LNCaP clone FGC (cell line): ENCODE data around the gene USP19.
A peak's percentile ranks its signal among the peaks of the same experiment; 100 is the strongest.

ENCODE experiments used
- DNase-seq: peaks from one replicate; pipeline ENCODE4 v3.0.0-alpha.2; 2011; ENCODE audit warnings: low read depth
- H3K4me3 ChIP-seq: 2 replicates; pipeline ENCODE4 v1.5.1; 2011; ENCODE audit warnings: mild to moderate bottlenecking, low read depth, low read length, control low read depth
- TF ChIP-seq, protein P1 (sequence below): IDR thresholded peaks from 2 replicates; pipeline ENCODE4 v1.5.1; 2012; ENCODE audit warnings: mild to moderate bottlenecking; ENCODE audit not compliant: control insufficient read depth, insufficient read depth; ENCODE audit errors: extremely low read depth

The USP19 gene

DNA sequence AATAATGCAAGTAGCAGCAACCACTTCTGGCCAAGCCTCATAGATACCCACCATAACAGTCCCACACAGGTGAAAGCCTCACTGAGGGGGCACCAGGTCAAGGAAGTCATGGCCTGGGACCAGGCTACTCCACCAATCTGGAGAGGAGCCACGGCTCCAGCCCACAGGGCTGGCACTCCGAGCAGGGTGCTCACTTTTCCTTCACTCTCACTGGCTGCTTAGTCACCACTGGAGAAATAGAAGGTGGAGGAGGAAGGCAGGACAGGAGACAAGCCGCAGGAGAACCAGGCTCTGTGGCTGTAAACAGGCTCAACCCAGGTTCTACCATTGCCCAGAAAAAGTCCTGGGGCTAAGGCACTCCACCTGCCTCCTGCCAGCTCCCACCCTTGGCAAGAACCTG lies 1.2 kb downstream of the USP19 start:
- DNase-seq: no peak

DNA sequence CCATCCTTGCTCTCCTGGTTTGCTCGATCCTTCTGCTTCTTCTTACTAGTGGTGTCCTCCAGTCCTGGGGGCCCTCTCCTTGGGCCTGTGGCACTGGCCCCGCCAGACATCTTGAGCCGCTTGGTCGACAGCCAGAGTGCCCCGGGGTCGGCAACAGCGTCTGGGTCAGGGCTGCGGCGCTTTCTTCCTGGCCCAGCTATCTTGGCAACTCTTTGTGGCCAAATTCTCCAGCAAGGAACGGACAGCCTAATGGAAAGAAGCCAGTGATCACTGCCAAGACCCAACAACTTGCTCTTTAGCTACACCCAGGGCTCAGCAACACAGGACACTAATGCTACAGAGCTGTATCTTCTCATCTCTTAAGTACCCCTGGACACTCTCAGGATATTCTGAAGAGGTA lies 1.6 kb downstream of the USP19 start:
- no peak for DNase-seq
- TF ChIP-seq, protein P1, sequence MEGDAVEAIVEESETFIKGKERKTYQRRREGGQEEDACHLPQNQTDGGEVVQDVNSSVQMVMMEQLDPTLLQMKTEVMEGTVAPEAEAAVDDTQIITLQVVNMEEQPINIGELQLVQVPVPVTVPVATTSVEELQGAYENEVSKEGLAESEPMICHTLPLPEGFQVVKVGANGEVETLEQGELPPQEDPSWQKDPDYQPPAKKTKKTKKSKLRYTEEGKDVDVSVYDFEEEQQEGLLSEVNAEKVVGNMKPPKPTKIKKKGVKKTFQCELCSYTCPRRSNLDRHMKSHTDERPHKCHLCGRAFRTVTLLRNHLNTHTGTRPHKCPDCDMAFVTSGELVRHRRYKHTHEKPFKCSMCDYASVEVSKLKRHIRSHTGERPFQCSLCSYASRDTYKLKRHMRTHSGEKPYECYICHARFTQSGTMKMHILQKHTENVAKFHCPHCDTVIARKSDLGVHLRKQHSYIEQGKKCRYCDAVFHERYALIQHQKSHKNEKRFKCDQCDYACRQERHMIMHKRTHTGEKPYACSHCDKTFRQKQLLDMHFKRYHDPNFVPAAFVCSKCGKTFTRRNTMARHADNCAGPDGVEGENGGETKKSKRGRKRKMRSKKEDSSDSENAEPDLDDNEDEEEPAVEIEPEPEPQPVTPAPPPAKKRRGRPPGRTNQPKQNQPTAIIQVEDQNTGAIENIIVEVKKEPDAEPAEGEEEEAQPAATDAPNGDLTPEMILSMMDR: no peak
- H3K4me3 ChIP-seq: peak overlapping the region; percentile 91

More for the DNA sequence above, 1.2 kb downstream of the USP19 start:
- TF ChIP-seq, protein P1: no peak
- H3K4me3 ChIP-seq: peak overlapping the region; percentile 91

DNA sequence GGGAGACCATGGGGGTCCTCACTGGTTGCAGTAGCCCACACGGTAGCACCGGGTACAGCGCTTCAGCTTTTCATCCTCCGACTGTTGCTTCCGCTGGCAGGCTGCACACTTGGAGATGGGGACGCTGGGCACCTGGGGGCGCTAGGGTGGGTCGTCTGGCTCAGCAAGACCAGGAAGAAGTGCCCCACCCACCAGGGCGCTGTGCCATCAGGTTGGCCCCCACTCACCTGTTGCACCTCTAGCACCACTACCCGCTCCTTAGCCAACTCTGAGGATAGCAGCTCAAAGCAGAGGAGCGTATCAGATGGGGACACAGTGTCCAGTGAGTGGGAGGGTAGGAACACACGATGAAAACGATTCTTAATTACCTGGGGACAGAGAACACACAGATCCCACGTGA lies 8.4 kb downstream of the USP19 start:
- TF ChIP-seq, protein P1: 0 out of 2 replicates have a peak, but pooled peaks have one; percentile 2
- no peak for DNase-seq
- no peak overlapping the region for H3K4me3 ChIP-seq

DNA sequence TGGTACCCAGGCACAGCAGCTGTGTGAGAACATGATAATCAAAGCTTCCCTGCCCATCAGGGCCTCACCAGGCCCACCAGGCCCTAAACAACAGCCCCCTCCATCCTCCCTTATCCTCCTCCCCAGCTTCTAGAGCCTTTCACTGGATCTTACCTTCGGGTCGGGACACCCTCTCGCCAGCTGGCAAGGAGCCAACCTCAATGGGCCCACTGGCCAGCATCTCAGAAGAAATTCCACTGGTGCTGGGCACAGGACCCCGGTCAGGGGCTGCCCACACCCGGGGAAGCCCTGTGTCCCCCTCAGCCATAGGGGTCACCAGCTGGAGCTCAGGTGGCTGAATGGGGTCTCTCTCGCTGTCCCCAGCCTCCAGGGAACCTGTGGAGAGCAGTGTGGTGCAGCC lies 9.3 kb downstream of the USP19 start:
- no peak for DNase-seq
- no peak overlapping the region for H3K4me3 ChIP-seq
- TF ChIP-seq, protein P1: no peak

DNA sequence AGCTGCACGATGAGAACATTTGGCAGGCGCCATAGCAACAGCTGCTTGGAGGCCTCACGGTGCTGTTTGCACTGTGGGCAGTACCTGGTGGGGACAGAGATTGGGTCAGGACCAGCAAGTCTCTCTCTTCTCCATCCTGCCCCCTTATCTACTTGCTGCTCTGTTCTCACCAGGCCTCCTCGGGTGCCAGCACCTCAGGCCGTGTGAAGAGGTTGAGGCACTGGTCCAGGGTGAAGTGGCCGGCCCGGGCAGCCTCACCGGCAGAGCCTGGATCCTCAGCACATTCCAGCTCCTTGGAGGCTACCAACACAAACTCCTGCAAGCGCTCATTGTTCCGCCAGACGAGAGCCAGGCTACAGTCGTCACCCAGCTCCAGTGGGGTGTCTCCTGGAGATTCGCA lies 9.8 kb downstream of the USP19 start:
- TF ChIP-seq, protein P1: no peak
- no peak for DNase-seq
- no peak overlapping the region for H3K4me3 ChIP-seq

DNA sequence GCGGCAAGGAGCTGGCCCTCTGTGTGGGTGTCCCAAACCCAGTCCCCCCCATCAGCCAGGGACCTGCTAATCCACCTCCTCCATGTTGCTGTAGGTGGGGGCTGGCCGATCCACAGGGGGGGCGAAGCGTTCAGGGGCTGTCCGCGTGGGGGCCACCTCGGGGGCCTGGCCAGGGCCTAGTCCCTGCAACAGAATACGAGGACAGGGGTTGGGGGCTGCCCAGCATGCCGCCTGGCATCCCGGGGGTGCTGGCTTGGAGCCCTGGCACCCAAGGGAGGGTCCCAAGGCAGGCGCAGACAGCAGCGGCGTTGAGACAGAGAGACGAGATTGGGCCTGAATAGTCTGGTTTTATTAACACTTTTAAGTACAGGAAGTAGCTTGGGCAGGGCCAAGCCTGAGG lies 12.3 kb downstream of the USP19 start:
- TF ChIP-seq, protein P1: no peak
- H3K4me3 ChIP-seq: no peak overlapping the region
- DNase-seq: no peak
